Measurements from ENCODE around the gene HLA-E.

Gene HLA-E

DNA sequence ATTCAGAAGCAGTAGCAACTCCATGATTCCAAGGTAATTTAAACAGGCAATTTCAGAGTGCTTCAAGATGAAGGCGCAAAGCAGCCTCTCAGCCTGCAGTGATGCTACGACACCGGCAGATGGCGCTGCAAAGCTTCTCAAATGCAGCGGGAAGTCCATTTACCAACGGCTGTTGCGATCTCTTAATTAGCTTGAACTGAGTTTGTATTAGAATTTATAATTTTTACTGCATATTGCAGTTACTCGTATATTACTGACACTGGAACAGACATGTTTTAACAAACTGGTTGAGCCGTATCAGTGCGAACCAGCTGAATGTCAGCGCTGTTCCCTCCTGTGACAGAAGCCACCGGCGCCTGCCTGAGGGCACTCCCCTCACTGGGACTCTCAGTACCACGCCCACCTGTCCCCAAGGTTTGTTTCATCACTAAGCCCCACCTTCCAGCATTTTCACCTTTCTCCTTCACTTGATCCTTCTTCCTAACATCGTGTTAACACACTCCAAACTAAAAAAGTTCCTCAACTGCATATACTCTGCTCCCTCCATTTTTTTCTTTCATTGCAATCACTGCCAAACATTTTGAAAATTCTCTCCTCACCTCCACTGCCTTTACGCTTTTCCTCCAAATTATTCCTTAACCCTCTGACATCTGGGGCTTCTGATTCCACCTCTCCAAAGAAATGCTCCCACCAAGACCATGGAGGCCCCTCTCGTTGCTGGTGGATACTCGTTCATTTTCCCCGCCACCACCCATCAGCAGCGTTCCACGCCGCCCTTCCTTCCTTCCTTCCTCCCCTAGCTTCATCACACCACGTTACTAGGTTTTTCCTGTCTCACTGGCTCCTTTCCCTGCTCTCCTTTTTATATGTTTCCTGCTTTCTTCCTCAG is 52.5 kb downstream of the HLA-E start:
- peak; percentile 49 to 68 for DNase-seq (ENCODE audit: low read depth in 2 of 2)

DNA sequence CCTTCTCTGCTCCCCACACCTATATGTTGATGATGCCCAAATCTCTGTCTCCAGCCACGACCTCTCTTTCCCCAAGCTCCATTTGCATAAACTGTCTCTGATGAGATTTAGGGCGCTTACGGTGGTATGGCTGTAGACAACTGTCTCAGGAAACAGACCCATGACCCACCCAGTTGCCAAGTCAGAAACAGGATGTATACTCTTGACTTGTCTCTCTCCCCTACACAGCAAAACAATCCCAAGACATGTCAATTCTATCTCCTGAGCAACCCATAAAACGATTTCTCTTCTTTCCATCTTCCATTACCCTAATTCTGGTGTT is 53.1 kb downstream of the HLA-E start:
- no peak for DNase-seq (ENCODE audit: low read depth in 2 of 2)

DNA sequence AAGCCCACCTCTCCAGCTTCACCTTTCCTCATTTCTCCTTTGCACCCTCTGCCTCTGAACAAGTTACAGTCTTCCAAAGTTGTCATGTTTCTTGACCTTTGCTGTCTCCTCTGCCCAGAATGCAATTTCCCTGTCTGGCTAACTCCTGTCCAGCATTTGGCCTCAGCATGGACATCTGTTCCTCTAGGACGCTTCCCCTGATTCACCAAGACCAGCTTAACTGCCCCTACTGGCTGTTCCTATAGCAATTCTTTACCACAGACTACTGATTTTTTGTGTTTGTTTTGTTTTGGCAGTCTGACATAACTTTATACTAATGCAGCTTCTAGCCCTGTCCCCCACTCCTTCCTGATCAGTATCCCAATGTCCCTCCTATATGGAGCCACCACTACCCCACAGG is 53.6 kb downstream of the HLA-E start:
- no peak for DNase-seq (ENCODE audit: low read depth in 2 of 2)
